Measurements from ENCODE around the gene PXYLP1.

GRCh38 chr3:141337991-141338390, 106.4 kb downstream of the PXYLP1 start:
- no peak for TF ChIP-seq CTCF (IDR thresholded peaks at IDR 0.05; ENCODE audit: borderline replicate concordance, extremely low read depth, low read length, poor library complexity, severe bottlenecking)
- no peak for TF ChIP-seq EZH2 (IDR thresholded peaks at IDR 0.05; ENCODE audit: borderline replicate concordance, low read depth, low read length, severe bottlenecking)

Data from DND-41 (cell line).